HEK293 (cell line): ENCODE results near the gene HRCT1.

ENCODE experiments used
- ZNF561 ChIP-seq: fragments of 450-650 bp; IDR thresholded peaks from 2 replicates; pipeline ENCODE4 v1.5.1; 2018; ENCODE audit warnings: missing biosample characterization, missing genetic modification characterization, borderline replicate concordance
- TF ChIP-seq, protein P1 (sequence below): fragments of 450-650 bp; formaldehyde crosslinking; IDR thresholded peaks from 2 replicates; pipeline ENCODE4 v1.5.1; 2016; ENCODE audit warnings: missing biosample characterization, missing genetic modification characterization, borderline replicate concordance

DNA sequence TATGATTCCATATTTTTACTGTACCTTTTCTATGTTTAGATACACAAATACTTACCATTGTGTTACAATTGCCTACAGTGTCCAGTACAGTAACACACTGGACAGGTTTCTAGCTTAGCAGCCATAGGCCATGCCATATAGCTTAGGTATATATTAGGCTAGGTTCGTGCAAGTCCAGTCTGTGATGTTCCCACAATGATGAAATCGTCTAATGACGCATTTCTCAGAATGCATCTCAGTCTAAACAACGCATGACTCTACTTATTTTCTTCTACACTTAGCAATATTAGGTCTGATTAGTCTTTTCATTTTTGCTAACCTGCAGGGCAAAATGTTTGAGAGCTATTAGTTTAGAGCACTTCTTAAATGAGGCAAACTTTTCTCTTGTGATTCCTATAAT, 29.3 kb downstream of the HRCT1 start:
- TF ChIP-seq, protein P1, sequence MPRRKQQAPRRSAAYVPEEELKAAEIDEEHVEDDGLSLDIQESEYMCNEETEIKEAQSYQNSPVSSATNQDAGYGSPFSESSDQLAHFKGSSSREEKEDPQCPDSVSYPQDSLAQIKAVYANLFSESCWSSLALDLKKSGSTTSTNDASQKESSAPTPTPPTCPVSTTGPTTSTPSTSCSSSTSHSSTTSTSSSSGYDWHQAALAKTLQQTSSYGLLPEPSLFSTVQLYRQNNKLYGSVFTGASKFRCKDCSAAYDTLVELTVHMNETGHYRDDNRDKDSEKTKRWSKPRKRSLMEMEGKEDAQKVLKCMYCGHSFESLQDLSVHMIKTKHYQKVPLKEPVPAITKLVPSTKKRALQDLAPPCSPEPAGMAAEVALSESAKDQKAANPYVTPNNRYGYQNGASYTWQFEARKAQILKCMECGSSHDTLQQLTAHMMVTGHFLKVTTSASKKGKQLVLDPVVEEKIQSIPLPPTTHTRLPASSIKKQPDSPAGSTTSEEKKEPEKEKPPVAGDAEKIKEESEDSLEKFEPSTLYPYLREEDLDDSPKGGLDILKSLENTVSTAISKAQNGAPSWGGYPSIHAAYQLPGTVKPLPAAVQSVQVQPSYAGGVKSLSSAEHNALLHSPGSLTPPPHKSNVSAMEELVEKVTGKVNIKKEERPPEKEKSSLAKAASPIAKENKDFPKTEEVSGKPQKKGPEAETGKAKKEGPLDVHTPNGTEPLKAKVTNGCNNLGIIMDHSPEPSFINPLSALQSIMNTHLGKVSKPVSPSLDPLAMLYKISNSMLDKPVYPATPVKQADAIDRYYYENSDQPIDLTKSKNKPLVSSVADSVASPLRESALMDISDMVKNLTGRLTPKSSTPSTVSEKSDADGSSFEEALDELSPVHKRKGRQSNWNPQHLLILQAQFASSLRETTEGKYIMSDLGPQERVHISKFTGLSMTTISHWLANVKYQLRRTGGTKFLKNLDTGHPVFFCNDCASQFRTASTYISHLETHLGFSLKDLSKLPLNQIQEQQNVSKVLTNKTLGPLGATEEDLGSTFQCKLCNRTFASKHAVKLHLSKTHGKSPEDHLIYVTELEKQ (tag by site-specific recombination): no peak
- TF ChIP-seq ZNF561: no peak
